COLO668 (cell line): ENCODE measurements around the gene INTU.
A peak's percentile ranks its signal among the peaks of the same experiment; 100 is the strongest.
"Not testable (repeated sequence)": the region's sequence is repeated elsewhere in the genome, so short reads cannot be mapped to it uniquely, and the experiment has no call there.

Source experiments
- DNase-seq: peaks from one replicate; lab custom pipeline; 2025; ENCODE audit not compliant: unreplicated experiment; lab: John Stamatoyannopoulos, UW

Gene INTU

DNA sequence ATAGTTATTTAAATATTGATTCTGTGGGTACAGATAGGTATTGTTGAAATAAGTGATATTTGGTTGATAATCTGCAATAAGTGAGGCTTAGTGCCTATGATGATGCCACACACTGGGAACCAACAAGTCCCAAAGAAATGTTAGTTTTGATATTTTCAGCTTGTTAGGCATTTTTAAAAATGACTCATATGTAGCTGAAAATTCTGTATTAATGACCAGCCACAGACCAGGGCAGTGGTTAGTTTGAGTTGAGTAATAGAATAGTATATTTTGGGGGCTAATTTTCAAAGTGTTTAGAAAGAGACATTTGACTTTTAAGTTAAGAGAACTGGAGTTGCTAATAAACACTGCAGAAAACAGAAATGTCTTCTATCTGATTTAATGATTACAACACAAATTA, 9.4 kb downstream of the INTU start:
- no peak for DNase-seq

GRCh38 chr4:127643791-127644190, 11.0 kb downstream of the INTU start:
- peak; percentile 14 for DNase-seq

DNA sequence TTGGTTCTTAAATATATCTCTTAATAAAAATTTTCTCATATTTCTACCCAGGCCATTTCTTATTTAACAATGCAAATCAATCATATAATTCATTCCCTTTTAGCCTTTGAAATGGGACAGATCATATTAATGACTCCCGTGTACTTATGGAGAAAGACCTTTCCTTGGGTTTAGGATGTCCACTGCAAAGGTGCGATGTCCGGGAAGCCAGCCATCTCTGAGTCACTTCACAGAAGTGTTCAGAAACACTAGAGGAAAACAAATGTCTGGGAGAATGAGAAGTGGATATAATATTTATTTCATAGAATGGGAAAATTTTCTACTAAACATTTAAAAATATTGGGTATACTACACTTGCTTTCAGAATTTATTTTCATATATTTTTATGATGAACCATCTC, 15.3 kb downstream of the INTU start:
- DNase-seq: no peak

DNA sequence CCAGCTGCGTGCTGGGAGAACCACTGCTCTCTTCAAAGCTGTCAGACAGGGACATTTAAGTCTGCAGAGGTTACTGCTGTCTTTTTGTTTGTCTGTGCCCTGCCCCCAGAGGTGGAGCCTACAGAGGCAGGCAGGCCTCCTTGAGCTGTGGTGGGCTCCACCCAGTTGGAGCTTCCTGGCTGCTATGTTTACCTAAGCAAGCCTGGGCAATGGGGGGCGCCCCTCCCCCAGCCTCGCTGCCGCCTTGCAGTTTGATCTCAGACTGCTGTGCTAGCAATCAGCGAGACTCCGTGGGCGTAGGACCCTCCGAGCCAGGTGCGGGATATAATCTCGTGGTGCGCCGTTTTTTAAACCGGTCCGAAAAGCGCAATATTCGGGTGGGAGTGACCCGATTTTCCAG, 22.8 kb downstream of the INTU start:
- not testable (repeated sequence) for DNase-seq

GRCh38 chr4:127656047-127656680, 23.4 kb downstream of the INTU start:
- DNase-seq: no peak

DNA sequence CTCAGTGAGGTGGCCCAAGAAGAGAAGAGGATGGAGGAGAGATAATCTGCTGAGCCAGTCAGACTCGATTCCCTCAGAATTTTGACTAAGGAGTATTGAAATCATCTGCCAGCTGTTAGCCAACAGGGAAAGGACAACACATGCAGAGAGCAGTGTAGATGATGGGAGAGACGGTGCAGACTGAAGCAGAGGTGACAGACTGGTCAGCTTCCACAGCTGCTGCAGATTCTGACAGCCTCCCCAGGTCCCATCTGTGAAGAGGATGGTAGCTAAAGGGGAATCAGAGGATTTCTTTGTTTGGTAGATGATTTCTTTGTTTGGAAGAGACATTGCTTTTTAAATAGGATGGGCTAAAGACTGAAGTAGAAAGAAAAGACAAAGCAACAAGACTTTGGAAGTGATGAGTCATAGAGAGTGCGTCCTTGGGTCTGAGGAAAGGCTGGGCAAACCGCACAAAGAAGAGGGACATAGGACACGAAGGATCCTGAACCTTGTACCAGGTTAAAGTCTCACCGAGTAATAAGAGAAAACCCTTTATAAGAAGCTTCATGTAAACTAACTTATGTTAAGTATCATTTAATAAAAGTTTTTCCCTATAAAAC, 27.6 kb downstream of the INTU start:
- DNase-seq: no peak

DNA sequence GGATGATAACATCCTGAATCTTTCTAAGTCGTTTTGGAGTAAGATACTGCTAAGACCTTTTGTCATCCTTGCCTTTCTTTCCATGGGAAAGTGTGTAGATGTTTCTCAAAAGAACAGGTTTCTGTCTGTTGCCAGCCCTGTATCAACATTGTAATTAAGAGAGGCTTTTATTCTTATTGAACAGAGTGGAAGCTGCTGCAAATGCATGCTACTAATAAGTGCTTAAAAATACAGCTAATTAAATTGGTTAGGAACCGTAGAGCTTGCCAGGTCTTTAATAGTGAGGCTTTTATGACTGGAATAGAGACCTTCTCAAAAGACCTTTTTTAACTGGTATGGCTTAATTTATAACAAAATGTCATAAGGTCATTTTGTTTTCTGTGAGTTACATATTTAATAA, 34.4 kb downstream of the INTU start:
- no peak for DNase-seq

DNA sequence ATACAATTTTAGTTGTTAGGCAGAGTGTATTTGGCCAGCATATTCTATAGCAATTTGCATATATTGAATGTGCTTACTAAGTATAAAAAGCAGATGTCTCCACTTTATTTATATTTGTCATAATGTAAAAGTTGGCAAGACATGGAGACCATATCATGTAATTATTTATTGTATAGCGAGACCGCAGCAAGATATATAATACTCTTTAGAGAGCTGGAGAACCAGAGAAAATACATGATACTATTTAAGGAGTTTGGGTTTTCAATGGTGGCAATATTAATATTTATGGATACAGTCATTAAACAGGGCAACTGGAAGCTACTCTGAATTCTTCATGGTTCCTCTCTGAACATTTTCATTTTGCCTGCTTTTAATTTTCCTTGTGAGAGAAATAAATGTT, 35.0 kb downstream of the INTU start:
- DNase-seq: no peak

GRCh38 chr4:127668770-127669169, 36.0 kb downstream of the INTU start:
- no peak for DNase-seq

- DNase-seq: no peak
Measured at GRCh38 chr4:127669691-127670090, 36.9 kb downstream of the INTU start.

DNA sequence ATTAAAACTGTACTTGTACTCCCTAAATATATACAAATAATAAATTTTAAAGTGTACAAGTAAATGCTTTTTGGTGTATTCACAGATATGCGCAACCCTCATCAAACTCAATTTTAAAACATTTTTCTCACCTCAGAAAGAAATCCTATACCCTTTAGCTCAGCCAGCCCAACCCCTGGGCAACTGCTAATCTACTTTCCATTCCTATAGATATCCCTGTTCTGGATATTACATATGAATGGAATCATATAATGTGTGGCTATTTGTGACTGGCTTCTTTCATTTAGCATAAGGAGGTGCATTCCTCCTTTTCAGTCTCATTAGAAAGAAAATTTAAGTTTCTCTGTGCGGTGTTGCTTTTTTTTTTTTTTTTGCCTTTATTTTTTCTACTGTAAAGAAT, 39.4 kb downstream of the INTU start:
- no peak for DNase-seq

- DNase-seq: no peak
Measured at GRCh38 chr4:127685292-127685691, 52.5 kb downstream of the INTU start.

- no peak for DNase-seq
Measured at GRCh38 chr4:127686658-127687057, 53.9 kb downstream of the INTU start.

DNA sequence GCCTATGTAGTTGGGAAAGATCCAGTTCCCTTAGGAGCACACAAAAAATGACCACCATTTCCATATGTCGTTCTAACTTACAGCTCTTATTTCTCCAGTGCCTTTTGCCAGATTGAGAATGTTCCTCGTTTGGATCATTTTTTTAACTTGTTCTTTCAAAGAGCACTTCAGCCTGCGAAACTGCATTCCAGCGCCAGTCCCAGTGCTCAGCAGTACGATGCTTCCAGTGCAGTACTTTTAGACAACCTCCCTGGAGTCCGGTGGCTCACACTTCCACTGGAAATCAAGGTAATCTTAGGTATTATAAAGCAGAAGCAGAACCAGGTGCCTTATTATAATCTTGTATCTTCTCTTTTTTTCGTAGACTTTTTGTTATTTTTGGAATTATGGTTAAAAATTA, 54.8 kb downstream of the INTU start:
- DNase-seq: no peak

- no peak for DNase-seq
Measured at GRCh38 chr4:127698789-127699200, 66.0 kb downstream of the INTU start.

- no peak for DNase-seq
Measured at GRCh38 chr4:127708985-127709384, 76.2 kb downstream of the INTU start.

DNA sequence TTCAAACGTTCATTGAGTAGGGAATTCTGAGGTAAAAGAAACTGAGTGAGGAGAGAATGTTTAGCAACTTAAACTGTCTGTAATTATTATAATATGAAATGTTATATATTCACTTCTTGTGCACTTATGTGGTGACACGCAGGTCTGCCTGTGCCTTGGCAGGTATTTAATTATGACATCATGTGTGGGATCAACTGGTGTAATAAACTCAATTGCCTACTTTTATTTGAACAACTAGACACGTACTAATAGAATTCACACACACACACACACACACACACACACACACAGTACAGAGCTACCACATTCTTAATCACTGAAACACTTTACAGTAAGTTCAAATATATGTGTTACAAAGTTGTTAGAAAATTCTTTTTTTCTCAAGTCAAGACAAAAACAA, 76.7 kb downstream of the INTU start:
- DNase-seq: no peak

DNA sequence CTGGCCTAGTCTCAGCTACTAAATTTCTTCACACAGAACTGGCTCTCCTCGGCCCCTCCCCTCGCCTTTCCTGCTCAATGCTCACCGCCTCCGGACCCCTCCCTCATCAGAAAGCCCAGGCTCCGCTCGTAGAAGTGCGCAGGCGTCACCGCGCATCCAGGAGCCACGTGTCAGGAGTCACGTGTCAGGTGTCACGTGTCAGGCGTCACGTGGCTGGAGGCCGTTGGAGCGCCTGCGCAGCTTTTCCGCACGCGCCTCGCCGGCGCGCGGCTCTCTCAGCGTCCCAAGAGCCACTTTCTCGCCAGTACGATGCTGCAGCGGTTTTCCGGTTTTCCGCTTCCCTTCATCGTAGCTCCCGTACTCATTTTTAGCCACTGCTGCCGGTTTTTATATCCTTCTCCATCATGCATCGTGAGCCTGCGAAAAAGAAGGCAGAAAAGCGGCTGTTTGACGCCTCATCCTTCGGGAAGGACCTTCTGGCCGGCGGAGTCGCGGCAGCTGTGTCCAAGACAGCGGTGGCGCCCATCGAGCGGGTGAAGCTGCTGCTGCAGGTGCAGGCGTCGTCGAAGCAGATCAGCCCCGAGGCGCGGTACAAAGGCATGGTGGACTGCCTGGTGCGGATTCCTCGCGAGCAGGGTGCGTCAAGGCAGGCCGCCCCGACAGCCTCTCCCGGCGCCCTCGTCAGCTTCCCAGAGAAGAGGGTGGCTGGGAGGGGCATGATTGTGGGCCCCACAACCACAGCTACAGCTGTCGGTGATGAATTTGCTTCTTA, 97.6 kb downstream of the INTU start, which contains the start of gene SLC25A31:
TSS of gene SLC25A31 (plus strand) at position 259 of the 772 bp plus-strand sequence. CDS start at position 405, 146 bp downstream.
- no peak for DNase-seq

GRCh38 chr4:127731406-127731805, 98.6 kb downstream of the INTU start:
- no peak for DNase-seq

DNA sequence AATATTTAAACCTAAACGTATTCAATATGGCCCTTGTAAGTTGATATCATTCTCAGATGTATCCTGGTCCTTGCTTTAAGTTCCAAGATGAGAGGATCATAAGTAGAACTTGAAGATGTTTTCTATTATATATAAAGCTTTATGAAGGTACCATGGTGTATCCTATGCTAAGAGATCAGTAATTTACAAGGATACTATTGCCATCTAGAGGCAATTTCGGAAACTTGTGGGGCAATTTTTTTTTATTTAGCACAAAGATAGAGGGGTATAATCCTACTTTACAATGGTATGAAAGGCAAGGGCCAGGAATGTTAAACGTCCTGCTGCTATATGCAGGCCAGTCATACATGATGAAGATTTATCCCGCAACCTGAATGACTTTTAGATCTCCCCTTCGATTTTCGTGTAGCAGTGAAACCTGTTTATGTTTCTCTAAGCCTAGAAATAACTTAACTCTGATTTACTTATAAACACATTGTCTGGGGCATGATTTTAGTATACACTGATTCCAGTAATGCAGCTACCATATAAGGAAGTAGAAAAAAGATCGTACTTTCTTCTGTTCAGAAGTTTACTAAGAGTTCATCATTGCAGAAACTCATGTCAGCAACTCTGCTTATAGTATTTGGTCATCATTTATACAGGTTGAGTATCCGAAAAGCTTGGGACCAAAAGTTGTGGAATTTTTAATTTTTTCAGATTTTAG, 100.0 kb downstream of the INTU start:
- DNase-seq: no peak

DNA sequence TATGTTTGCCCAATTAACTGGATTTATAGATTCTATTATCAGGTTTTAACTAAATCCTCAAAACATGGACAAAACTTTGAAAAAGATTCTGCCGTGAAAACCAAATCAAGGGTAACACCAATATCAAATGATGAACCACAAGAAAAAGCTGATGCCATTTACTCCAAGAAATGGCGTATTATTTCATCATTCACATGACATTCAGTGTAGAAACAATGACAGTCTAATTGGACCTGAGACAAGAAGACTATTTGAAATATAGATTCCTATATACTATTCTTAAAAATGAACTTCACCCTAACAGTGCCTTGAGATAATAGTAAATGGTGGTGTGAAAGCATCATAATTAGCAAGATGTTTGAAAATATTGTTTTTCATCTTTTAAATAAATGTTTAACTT, 102.2 kb downstream of the INTU start:
- no peak for DNase-seq

GRCh38 chr4:127737295-127737694, 104.5 kb downstream of the INTU start:
- DNase-seq: no peak
